Upper lobe of right lung (tissue), 1 donor: ENCODE measurements around the gene GALNT7. TPM values are rescaled to one million over a fixed set of nuclear protein-coding genes. Genes with fewer than 3 reads are reported as not detected.

Source experiments
- ATAC-seq: fragments of 200-7000 bp; cut with Tn5 transposase; one replicate; pipeline ENCODE4 v1.9.1; 2020; ENCODE audit warnings: mild to moderate bottlenecking, moderate library complexity
- DNase-seq: peaks from one replicate; pipeline ENCODE4 v3.0.0-alpha.2; 2020
- H3K27ac ChIP-seq: fragments of 200-600 bp; one replicate; pipeline ENCODE4 v1.8.0; 2022
- H3K27me3 ChIP-seq: fragments of 200-600 bp; one replicate; pipeline ENCODE4 v1.8.0; 2022; ENCODE audit warnings: mild to moderate bottlenecking
- H3K36me3 ChIP-seq: fragments of 200-600 bp; one replicate; pipeline ENCODE4 v1.8.0; 2022
- H3K4me1 ChIP-seq: fragments of 200-600 bp; one replicate; pipeline ENCODE4 v1.8.0; 2022
- H3K4me3 ChIP-seq: fragments of 200-600 bp; one replicate; pipeline ENCODE4 v1.8.0; 2022; ENCODE audit warnings: mild to moderate bottlenecking
- H3K9me3 ChIP-seq: fragments of 200-600 bp; one replicate; pipeline ENCODE4 v1.8.0; 2022
- CTCF ChIP-seq: fragments of 200-600 bp; IDR thresholded peaks from one replicate; pipeline ENCODE4 v1.8.0; 2022; ENCODE audit warnings: antibody characterized with exemption
- intact Hi-C: fragments of 100-400 bp; cut with DNase I; formaldehyde crosslinking; loops from one replicate; pipeline ENCODE4 v1.11.0; 2022
- total RNA-seq: library from RNA; stranded (reverse); fragmentation: NEBNext Ultra II Directional; extraction: Animal tissue kit (Norgen Biotek cat#: 25700); gene quantifications from one replicate; pipeline ENCODE4 v1.2.1, GENCODE V29; 2021
- donor health status: DM: no; HTN: yes; CAD: no; lungs with severe emphysema.

The GALNT7 gene
- total RNA-seq, 1 donor from 2014 or later, result 22.3 TPM

GRCh38 chr4:173243321-173243720, 74.7 kb downstream of the GALNT7 start:
- ATAC-seq (no peak), DNase-seq (no peak)
- H3K4me3 ChIP-seq, result no peak overlapping the region
- H3K27ac ChIP-seq, result no peak overlapping the region
- no peaks in the 10 kb centered on the region for H3K27me3 ChIP-seq
- H3K36me3 ChIP-seq, result no peaks in the 10 kb centered on the region
- intact Hi-C loops, result no loop called here
- no peaks in the 10 kb centered on the region for H3K4me1 ChIP-seq
- no peak for TF ChIP-seq CTCF
- H3K9me3 ChIP-seq, result no peaks in the 10 kb centered on the region

- TF ChIP-seq CTCF, result no peak
- ATAC-seq (no peak), DNase-seq (no peak)
- Histone ChIP-seq H3K9me3 (no peaks in the 10 kb centered on the region), H3K4me3 (no peak overlapping the region), H3K4me1 (no peaks in the 10 kb centered on the region), H3K27me3 (no peaks in the 10 kb centered on the region), H3K27ac (no peak overlapping the region), H3K36me3 (no peaks in the 10 kb centered on the region)
- intact Hi-C loops, result no loop called here
Observed at GRCh38 chr4:173243917-173244658, 75.5 kb downstream of the GALNT7 start.

GRCh38 chr4:173245952-173246351, 77.3 kb downstream of the GALNT7 start:
- Histone ChIP-seq H3K27me3 (no peaks in the 10 kb centered on the region), H3K36me3 (no peaks in the 10 kb centered on the region), H3K4me1 (no peaks in the 10 kb centered on the region), H3K27ac (no peak overlapping the region), H3K4me3 (no peak overlapping the region), H3K9me3 (no peaks in the 10 kb centered on the region)
- no peak for DNase-seq
- intact Hi-C loops, result no loop called here
- no peak for ATAC-seq
- no peak for TF ChIP-seq CTCF

GRCh38 chr4:173246719-173247118, 78.1 kb downstream of the GALNT7 start:
- no peak overlapping the region for H3K4me3 ChIP-seq
- H3K4me1 ChIP-seq, result no peaks in the 10 kb centered on the region
- H3K27me3 ChIP-seq, result no peaks in the 10 kb centered on the region
- no peaks in the 10 kb centered on the region for H3K36me3 ChIP-seq
- ATAC-seq (no peak), DNase-seq (no peak)
- H3K27ac ChIP-seq, result no peak overlapping the region
- H3K9me3 ChIP-seq, result no peaks in the 10 kb centered on the region
- intact Hi-C loops, result no loop called here
- TF ChIP-seq CTCF, result no peak

GRCh38 chr4:173247321-173247720, 78.7 kb downstream of the GALNT7 start:
- no peaks in the 10 kb centered on the region for H3K4me1 ChIP-seq
- H3K4me3 ChIP-seq, result no peak overlapping the region
- H3K27me3 ChIP-seq, result no peaks in the 10 kb centered on the region
- H3K36me3 ChIP-seq, result no peaks in the 10 kb centered on the region
- no peaks in the 10 kb centered on the region for H3K9me3 ChIP-seq
- no peak overlapping the region for H3K27ac ChIP-seq
- TF ChIP-seq CTCF, result no peak
- intact Hi-C loops, result no loop called here
- ATAC-seq (no peak), DNase-seq (no peak)

- DNase-seq (no peak), ATAC-seq (no peak)
- H3K9me3 ChIP-seq, result no peaks in the 10 kb centered on the region
- no peak overlapping the region for H3K27ac ChIP-seq
- H3K27me3 ChIP-seq, result no peaks in the 10 kb centered on the region
- no peaks in the 10 kb centered on the region for H3K36me3 ChIP-seq
- no peaks in the 10 kb centered on the region for H3K4me1 ChIP-seq
- no peak overlapping the region for H3K4me3 ChIP-seq
- TF ChIP-seq CTCF, result no peak
- intact Hi-C loops, result no loop called here
Observed at GRCh38 chr4:173248690-173249089, 80.1 kb downstream of the GALNT7 start.
